Duodenal mucosa (tissue), 2 donors: ENCODE data around the gene TAF9B.
A peak's percentile ranks its signal among the peaks of the same experiment; 100 is the strongest.
"Not testable (repeated sequence)": the region's sequence is repeated elsewhere in the genome, so short reads cannot be mapped to it uniquely, and the experiment has no call there.

Source experiments
- H3K27ac ChIP-seq: one replicate; pipeline ENCODE4 v1.7.0; 2013; ENCODE audit warnings: low read depth, low read length
- H3K27me3 ChIP-seq, 2 donors: one replicate each; pipeline ENCODE4 v1.7.0; 2013; ENCODE audit warnings: low read length in 2 of 2, control low read depth in 1 of 2; ENCODE audit not compliant: insufficient read depth in 2 of 2, control insufficient read depth in 1 of 2
- H3K36me3 ChIP-seq, 2 donors: one replicate each; pipeline ENCODE4 v1.7.0; 2013; ENCODE audit warnings: low read length in 2 of 2, control low read depth in 1 of 2; ENCODE audit not compliant: insufficient read depth in 2 of 2, control insufficient read depth in 1 of 2
- H3K4me1 ChIP-seq, 2 donors: one replicate each; pipeline ENCODE4 v1.7.0; 2013; ENCODE audit warnings: low read length in 2 of 2, control low read depth in 1 of 2; ENCODE audit not compliant: insufficient read depth in 2 of 2, control insufficient read depth in 1 of 2
- H3K4me3 ChIP-seq, 2 donors: one replicate each; pipeline ENCODE4 v1.7.0; 2013; ENCODE audit warnings: low read length in 2 of 2, low read depth in 1 of 2
- H3K9ac ChIP-seq, 2 donors: one replicate each; pipeline ENCODE4 v1.7.0; 2013; ENCODE audit warnings: low read length in 2 of 2, low read depth in 1 of 2
- H3K9me3 ChIP-seq, 2 donors: one replicate each; pipeline ENCODE4 v1.7.0; 2013; ENCODE audit warnings: low read length in 2 of 2, control low read depth in 1 of 2; ENCODE audit not compliant: control insufficient read depth in 1 of 2

The TAF9B gene

GRCh38 chrX:78103001-78103622, 36.3 kb downstream of the TAF9B start:
- peak overlapping the region; percentile 60 to 63 for H3K9ac ChIP-seq
- no peaks in the 10 kb centered on the region for H3K36me3 ChIP-seq
- peak overlapping the region; percentile 90 for H3K27ac ChIP-seq
- H3K4me3 ChIP-seq = peak overlapping the region; percentile 71 to 75
- peaks cover 25 to 28% of the 10 kb centered on the region in 2 donors for H3K4me1 ChIP-seq
- no peaks in the 10 kb centered on the region for H3K9me3 ChIP-seq
- H3K27me3 ChIP-seq = no peaks in the 10 kb centered on the region

GRCh38 chrX:78102091-78102490, 37.4 kb downstream of the TAF9B start:
- no peak overlapping the region for H3K4me3 ChIP-seq
- H3K27me3 ChIP-seq = no peaks in the 10 kb centered on the region
- H3K9me3 ChIP-seq = no peaks in the 10 kb centered on the region
- no peak overlapping the region for H3K9ac ChIP-seq
- no peak overlapping the region for H3K27ac ChIP-seq
- H3K4me1 ChIP-seq = peaks cover 18 to 22% of the 10 kb centered on the region in 2 donors
- no peaks in the 10 kb centered on the region for H3K36me3 ChIP-seq

- H3K27ac ChIP-seq = no peak overlapping the region
- H3K27me3 ChIP-seq = no peaks in the 10 kb centered on the region
- no peak overlapping the region for H3K4me3 ChIP-seq
- no peak overlapping the region for H3K9ac ChIP-seq
- no peaks in the 10 kb centered on the region for H3K36me3 ChIP-seq
- no peaks in the 10 kb centered on the region for H3K9me3 ChIP-seq
- H3K4me1 ChIP-seq = no peaks in the 10 kb centered on the region
These were observed 41.3 kb downstream of the TAF9B start for GRCh38 chrX:78098108-78098507.

- H3K27ac ChIP-seq = no peak overlapping the region
- H3K36me3 ChIP-seq = no peaks in the 10 kb centered on the region
- H3K4me1 ChIP-seq = no peaks in the 10 kb centered on the region
- H3K4me3 ChIP-seq = no peak overlapping the region
- H3K27me3 ChIP-seq = no peaks in the 10 kb centered on the region
- H3K9me3 ChIP-seq = no peaks in the 10 kb centered on the region
- H3K9ac ChIP-seq = no peak overlapping the region
These were observed 47.2 kb downstream of the TAF9B start for GRCh38 chrX:78092296-78092695.

GRCh38 chrX:78081413-78081812, 58.0 kb downstream of the TAF9B start:
- H3K27ac ChIP-seq, H3K9ac ChIP-seq, H3K4me1 ChIP-seq, H3K36me3 ChIP-seq, H3K9me3 ChIP-seq, H3K27me3 ChIP-seq, H3K4me3 ChIP-seq: not testable (repeated sequence)
